ENCODE data around the gene GABBR2. TPM values are rescaled to one million over a fixed set of nuclear protein-coding genes. Genes with fewer than 3 reads are reported as not detected.

Gene GABBR2
- total and polyA plus RNA-seq, 2 donors = 0.04 to 0.53 TPM

DNA sequence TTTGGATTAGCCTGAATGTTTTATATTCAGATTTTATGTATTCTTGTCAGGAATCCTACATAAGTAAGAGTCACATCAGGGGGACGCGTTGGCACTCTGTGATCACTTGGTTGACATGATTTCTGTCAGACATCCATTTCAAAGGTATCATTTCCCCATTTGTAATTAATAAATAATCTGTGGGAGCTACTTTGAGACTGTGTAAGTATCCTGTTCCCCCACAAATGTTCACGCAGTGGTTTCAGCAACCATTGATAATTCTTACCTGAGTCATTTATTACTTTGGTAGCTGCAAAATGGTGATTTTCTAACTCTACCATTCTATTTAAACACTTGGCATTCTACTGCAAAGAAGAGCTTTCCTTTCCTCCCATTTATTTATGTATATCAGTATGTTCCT lies 396.4 kb downstream of the GABBR2 start:
- no peaks in the 10 kb centered on the region for H3K36me3 ChIP-seq (ENCODE audit: insufficient read depth)

DNA sequence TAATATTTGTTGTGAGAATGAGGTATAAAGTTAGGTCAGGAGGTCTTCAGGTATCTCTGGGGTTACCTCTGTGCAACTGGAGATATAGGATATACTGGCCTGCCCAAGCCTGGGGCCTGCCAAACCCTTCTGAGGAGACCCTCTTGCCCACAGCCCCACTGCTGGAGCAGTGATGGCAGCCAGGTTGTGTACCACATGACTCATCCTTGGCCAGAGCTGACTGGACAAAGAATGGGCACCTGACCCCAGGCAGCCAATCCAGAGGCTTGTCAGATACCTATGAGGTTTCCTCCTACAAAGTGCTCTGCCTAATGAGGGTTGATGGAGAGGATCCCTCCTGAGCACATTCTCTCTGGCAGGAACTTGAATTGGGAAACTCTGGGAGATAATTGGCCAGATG lies 397.2 kb downstream of the GABBR2 start:
- no peaks in the 10 kb centered on the region for H3K4me1 ChIP-seq (ENCODE audit: insufficient read depth)
- DNase-seq (ENCODE audit: extremely low spot score) = no peak
- no peak overlapping the region for H3K4me3 ChIP-seq (ENCODE audit: low read depth, low read length)
- no peak overlapping the region for H3K27ac ChIP-seq (ENCODE audit: low read depth)
- no peaks in the 10 kb centered on the region for H3K36me3 ChIP-seq (ENCODE audit: insufficient read depth)

More for the DNA sequence above, 396.4 kb downstream of the GABBR2 start:
- H3K27ac ChIP-seq (ENCODE audit: low read depth) = no peak overlapping the region
- DNase-seq (ENCODE audit: extremely low spot score) = no peak
- H3K4me3 ChIP-seq (ENCODE audit: low read depth, low read length) = no peak overlapping the region
- H3K4me1 ChIP-seq (ENCODE audit: insufficient read depth) = no peaks in the 10 kb centered on the region
- 97% methylated on average over 3 of the region's 3 CpGs for WGBS

DNA sequence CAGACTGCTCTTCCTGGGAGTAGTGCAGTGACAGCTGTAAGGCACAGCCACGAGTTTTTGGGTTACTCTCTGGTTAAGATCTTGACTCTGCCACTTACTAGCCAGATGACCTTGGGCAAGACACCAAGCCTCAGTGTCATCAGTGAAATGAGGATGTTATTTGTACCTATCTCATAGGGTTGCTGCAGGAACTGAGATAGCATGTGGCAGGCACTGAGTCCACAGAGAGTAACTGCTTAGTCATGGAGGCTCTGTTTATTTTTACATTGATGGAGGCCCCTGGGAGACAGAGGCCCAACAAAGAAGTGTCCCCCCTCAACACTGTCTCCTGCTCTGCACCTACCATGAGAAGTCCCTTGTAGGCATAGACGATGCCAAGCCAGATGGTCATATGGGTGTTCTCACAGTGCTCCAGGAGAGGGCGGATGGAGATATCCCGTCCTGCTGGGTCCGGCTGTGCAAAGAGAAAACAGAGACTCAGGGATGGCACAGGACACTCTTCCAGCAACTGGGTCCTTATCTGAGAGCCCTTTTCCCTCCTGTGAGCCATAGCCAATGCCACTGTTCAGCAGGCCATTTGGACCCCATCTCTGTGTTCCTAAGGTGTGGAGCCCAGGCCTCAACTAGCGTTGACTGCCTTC lies 397.9 kb downstream of the GABBR2 start:
- 83% methylated on average over 6 of the region's 6 CpGs for WGBS
- no peak overlapping the region for H3K27ac ChIP-seq (ENCODE audit: low read depth)
- no peak for DNase-seq (ENCODE audit: extremely low spot score)

GRCh38 chr9:98306384-98307145 lies 402.2 kb downstream of the GABBR2 start:
- DNase-seq (ENCODE audit: extremely low spot score) = no peak
- H3K4me3 ChIP-seq (ENCODE audit: low read depth, low read length) = no peak overlapping the region
- no peaks in the 10 kb centered on the region for H3K4me1 ChIP-seq (ENCODE audit: insufficient read depth)
- H3K36me3 ChIP-seq (ENCODE audit: insufficient read depth) = no peaks in the 10 kb centered on the region
- no peak overlapping the region for H3K27ac ChIP-seq (ENCODE audit: low read depth)
- WGBS = 56% methylated on average over 7 of the region's 7 CpGs

More for the DNA sequence above, 397.9 kb downstream of the GABBR2 start:
- no peaks in the 10 kb centered on the region for H3K36me3 ChIP-seq (ENCODE audit: insufficient read depth)
- no peaks in the 10 kb centered on the region for H3K4me1 ChIP-seq (ENCODE audit: insufficient read depth)
- H3K4me3 ChIP-seq (ENCODE audit: low read depth, low read length) = no peak overlapping the region

DNA sequence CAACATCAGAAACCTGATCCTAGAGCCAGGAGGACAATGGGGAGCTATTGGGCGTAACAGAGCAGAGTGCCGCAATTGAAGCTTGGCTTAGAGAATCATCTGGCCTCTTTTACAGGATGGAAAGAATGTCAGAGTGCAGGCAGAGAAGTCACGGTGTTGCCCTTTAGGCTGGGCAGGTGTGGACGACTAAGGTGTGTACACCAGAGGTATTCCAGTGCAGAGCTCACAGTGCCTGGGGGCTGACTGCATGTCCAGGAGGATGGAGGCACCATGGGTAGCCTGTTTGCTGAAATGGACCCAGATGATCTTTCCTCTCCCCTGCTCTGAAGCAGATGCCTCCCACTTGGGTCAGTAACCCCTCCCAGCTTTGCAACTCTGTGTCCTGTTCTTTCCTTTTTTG lies 404.4 kb downstream of the GABBR2 start:
- no peak for DNase-seq (ENCODE audit: extremely low spot score)

DNA sequence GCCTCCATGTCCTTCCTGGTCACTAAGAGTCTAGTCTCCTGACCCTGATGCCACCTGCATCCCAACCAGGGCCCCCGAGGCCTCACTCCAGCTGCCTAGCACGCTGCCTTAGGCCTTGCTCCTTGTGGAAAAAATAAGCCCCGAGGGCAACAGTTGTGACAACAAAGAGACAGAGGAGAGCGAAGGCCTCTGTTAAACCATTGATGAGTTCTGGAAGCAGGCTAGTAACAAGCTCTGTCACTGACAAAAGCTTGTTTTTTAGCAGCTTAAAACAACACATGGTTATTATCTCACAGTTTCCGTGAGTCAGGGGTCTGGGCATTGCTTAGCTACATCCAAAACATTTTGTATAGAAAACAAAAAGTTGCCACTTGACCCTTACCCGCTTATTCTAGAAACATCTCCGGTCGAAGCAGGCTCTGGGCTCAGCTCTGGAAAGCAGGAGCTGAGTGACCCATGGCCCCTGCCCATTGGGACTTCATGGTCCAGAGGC lies 405.1 kb downstream of the GABBR2 start:
- H3K36me3 ChIP-seq (ENCODE audit: insufficient read depth) = no peaks in the 10 kb centered on the region
- H3K27ac ChIP-seq (ENCODE audit: low read depth) = no peak overlapping the region
- H3K4me1 ChIP-seq (ENCODE audit: insufficient read depth) = no peaks in the 10 kb centered on the region
- no peak overlapping the region for H3K4me3 ChIP-seq (ENCODE audit: low read depth, low read length)
- DNase-seq (ENCODE audit: extremely low spot score) = no peak
- 77% methylated on average over 8 of the region's 8 CpGs for WGBS

More for the DNA sequence above, 404.4 kb downstream of the GABBR2 start:
- WGBS = 87% methylated on average over 4 of the region's 4 CpGs
- H3K36me3 ChIP-seq (ENCODE audit: insufficient read depth) = no peaks in the 10 kb centered on the region
- H3K27ac ChIP-seq (ENCODE audit: low read depth) = no peak overlapping the region
- H3K4me3 ChIP-seq (ENCODE audit: low read depth, low read length) = no peak overlapping the region
- no peaks in the 10 kb centered on the region for H3K4me1 ChIP-seq (ENCODE audit: insufficient read depth)

GRCh38 chr9:98302938-98303632 lies 405.6 kb downstream of the GABBR2 start:
- WGBS = 88% methylated on average over 13 of the region's 13 CpGs
- Histone ChIP-seq H3K27ac (ENCODE audit: low read depth) (no peak overlapping the region), H3K4me1 (ENCODE audit: insufficient read depth) (no peaks in the 10 kb centered on the region), H3K4me3 (ENCODE audit: low read depth, low read length) (no peak overlapping the region), H3K36me3 (ENCODE audit: insufficient read depth) (no peaks in the 10 kb centered on the region)
- no peak for DNase-seq (ENCODE audit: extremely low spot score)

- no peaks in the 10 kb centered on the region for H3K4me1 ChIP-seq (ENCODE audit: insufficient read depth)
- H3K27ac ChIP-seq (ENCODE audit: low read depth) = no peak overlapping the region
- DNase-seq (ENCODE audit: extremely low spot score) = no peak
- H3K4me3 ChIP-seq (ENCODE audit: low read depth, low read length) = no peak overlapping the region
- WGBS = 65% methylated on average over 5 of the region's 5 CpGs
- H3K36me3 ChIP-seq (ENCODE audit: insufficient read depth) = no peaks in the 10 kb centered on the region
Measured at GRCh38 chr9:98302150-98302549, 406.6 kb downstream of the GABBR2 start.

- 86% methylated on average over 3 of the region's 3 CpGs for WGBS
Measured at GRCh38 chr9:98300611-98301010, 408.1 kb downstream of the GABBR2 start.

GRCh38 chr9:98298476-98298875 lies 410.3 kb downstream of the GABBR2 start:
- DNase-seq (ENCODE audit: extremely low spot score) = no peak
- no peaks in the 10 kb centered on the region for H3K36me3 ChIP-seq (ENCODE audit: insufficient read depth)
- H3K4me3 ChIP-seq (ENCODE audit: low read depth, low read length) = no peak overlapping the region
- H3K27ac ChIP-seq (ENCODE audit: low read depth) = no peak overlapping the region
- H3K4me1 ChIP-seq (ENCODE audit: insufficient read depth) = no peaks in the 10 kb centered on the region

More at GRCh38 chr9:98300611-98301010, 408.1 kb downstream of the GABBR2 start:
- no peak for DNase-seq (ENCODE audit: extremely low spot score)
- Histone ChIP-seq H3K27ac (ENCODE audit: low read depth) (no peak overlapping the region), H3K36me3 (ENCODE audit: insufficient read depth) (no peaks in the 10 kb centered on the region), H3K4me1 (ENCODE audit: insufficient read depth) (no peaks in the 10 kb centered on the region), H3K4me3 (ENCODE audit: low read depth, low read length) (no peak overlapping the region)

GRCh38 chr9:98295824-98296223 lies 412.9 kb downstream of the GABBR2 start:
- H3K36me3 ChIP-seq (ENCODE audit: insufficient read depth) = no peaks in the 10 kb centered on the region
- WGBS = 83% methylated on average over 6 of the region's 6 CpGs
- DNase-seq (ENCODE audit: extremely low spot score) = no peak
- no peak overlapping the region for H3K4me3 ChIP-seq (ENCODE audit: low read depth, low read length)
- no peak overlapping the region for H3K27ac ChIP-seq (ENCODE audit: low read depth)
- no peaks in the 10 kb centered on the region for H3K4me1 ChIP-seq (ENCODE audit: insufficient read depth)

- Histone ChIP-seq H3K36me3 (ENCODE audit: insufficient read depth) (no peaks in the 10 kb centered on the region), H3K4me3 (ENCODE audit: low read depth, low read length) (no peak overlapping the region), H3K27ac (ENCODE audit: low read depth) (no peak overlapping the region), H3K4me1 (ENCODE audit: insufficient read depth) (no peaks in the 10 kb centered on the region)
- WGBS = 55% methylated on average over 5 of the region's 5 CpGs
- DNase-seq (ENCODE audit: extremely low spot score) = no peak
Measured at GRCh38 chr9:98291820-98292219, 416.9 kb downstream of the GABBR2 start.

GRCh38 chr9:98290411-98290810 lies 418.3 kb downstream of the GABBR2 start:
- Histone ChIP-seq H3K4me1 (ENCODE audit: insufficient read depth) (no peaks in the 10 kb centered on the region), H3K4me3 (ENCODE audit: low read depth, low read length) (no peak overlapping the region), H3K27ac (ENCODE audit: low read depth) (no peak overlapping the region), H3K36me3 (ENCODE audit: insufficient read depth) (no peaks in the 10 kb centered on the region)
- WGBS = 86% methylated on average over 18 of the region's 18 CpGs
- DNase-seq (ENCODE audit: extremely low spot score) = no peak

Measured in urinary bladder (tissue), 4 donors.